ENCODE results near the gene FAM118A. TPM values are rescaled to one million over a fixed set of nuclear protein-coding genes. Genes with fewer than 3 reads are reported as not detected.

Gene FAM118A
- total RNA-seq, 1 donor from 2014 or later, result 59.3 TPM

DNA sequence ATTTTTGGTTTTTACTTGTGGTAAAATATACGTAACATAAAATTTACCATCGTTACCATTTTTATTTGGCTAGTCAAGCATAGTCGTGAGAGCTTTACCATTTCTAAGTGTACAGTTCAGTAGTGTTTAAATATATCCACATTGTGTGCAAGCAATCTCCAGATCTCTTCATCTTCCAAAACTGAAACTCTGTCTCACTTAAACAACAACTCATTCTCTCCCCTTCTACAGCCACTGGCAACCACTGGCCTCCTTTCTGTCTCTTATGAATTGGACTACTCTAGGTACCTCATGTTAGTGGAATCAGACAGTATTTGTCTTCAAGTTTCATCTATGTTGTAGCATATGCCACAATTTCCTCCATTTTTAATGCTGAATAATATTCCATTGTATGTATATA lies 66.3 kb downstream of the FAM118A start:
- Mint-ChIP-seq H3K27ac (no peak overlapping the region), H3K36me3 (ENCODE audit: low read depth) (no peaks in the 10 kb centered on the region), H3K4me1 (peaks cover 5% of the 10 kb centered on the region), H3K9me3 (no peaks in the 10 kb centered on the region), H3K4me3 (no peak overlapping the region), H3K27me3 (peaks cover 2% of the 10 kb centered on the region)
- ATAC-seq (ENCODE audit: low read depth), result no peak
- ChIA-PET POLR2A (no interaction called here), CTCF (no interaction called here)
- TF ChIP-seq, protein P1, sequence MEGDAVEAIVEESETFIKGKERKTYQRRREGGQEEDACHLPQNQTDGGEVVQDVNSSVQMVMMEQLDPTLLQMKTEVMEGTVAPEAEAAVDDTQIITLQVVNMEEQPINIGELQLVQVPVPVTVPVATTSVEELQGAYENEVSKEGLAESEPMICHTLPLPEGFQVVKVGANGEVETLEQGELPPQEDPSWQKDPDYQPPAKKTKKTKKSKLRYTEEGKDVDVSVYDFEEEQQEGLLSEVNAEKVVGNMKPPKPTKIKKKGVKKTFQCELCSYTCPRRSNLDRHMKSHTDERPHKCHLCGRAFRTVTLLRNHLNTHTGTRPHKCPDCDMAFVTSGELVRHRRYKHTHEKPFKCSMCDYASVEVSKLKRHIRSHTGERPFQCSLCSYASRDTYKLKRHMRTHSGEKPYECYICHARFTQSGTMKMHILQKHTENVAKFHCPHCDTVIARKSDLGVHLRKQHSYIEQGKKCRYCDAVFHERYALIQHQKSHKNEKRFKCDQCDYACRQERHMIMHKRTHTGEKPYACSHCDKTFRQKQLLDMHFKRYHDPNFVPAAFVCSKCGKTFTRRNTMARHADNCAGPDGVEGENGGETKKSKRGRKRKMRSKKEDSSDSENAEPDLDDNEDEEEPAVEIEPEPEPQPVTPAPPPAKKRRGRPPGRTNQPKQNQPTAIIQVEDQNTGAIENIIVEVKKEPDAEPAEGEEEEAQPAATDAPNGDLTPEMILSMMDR (IDR thresholded peaks at IDR 0.05), result no peak
- DNase-seq, result no peak
- intact Hi-C loops (cut with micrococcal nuclease), result no loop called here

DNA sequence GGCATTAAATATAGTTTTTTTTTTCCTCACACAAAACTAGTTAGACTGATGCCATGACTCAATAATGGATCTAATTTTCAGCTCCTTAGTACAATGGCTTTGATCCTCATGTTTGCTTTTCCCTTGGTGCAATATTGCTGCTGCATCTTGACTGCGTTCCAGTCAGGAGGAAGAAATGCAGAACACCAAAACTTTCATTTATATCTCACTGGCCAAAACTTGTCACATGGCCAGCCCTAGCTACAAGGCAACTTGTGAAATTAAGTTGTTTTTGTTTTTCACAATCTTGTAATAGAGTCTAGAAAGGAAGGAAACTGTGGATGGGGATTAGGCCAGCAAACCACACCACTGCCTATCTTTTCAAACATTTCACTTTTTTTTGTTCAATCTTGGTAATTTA lies 67.0 kb downstream of the FAM118A start:
- Mint-ChIP-seq H3K4me3 (no peak overlapping the region), H3K36me3 (ENCODE audit: low read depth) (no peaks in the 10 kb centered on the region), H3K4me1 (peaks cover 5% of the 10 kb centered on the region), H3K9me3 (no peaks in the 10 kb centered on the region), H3K27ac (no peak overlapping the region), H3K27me3 (peaks cover 2% of the 10 kb centered on the region)
- POLR2A ChIA-PET, result no interaction called here
- DNase-seq (no peak), ATAC-seq (ENCODE audit: low read depth) (no peak)
- TF ChIP-seq, protein P1 (IDR thresholded peaks at IDR 0.05), result no peak
- intact Hi-C loops (cut with micrococcal nuclease), result no loop called here
- CTCF ChIA-PET, result no interaction called here

DNA sequence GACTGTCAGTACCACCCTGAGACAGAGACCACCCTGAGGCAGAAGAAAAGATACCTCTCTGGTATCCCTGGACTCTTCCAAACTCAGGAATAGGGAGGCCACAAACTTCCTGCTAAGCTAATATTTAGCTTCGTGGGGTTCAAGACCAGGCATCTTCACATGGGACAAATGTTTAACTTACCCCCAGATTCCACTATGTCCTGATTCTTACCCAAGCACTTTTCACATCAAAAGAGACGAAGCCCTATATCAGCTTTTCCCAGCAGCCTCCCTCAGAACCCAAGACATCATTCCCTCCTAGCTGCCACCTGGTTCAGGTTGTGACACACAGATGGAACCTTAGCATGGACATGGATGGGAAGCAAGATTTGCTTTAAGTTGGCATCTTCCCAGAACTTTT lies 71.6 kb downstream of the FAM118A start:
- no peaks in the 10 kb centered on the region for H3K36me3 Mint-ChIP-seq (ENCODE audit: low read depth)
- H3K4me3 Mint-ChIP-seq, result no peak overlapping the region
- TF ChIP-seq, protein P1 (IDR thresholded peaks at IDR 0.05), result no peak
- CTCF ChIA-PET, result no interaction called here
- no peaks in the 10 kb centered on the region for H3K4me1 Mint-ChIP-seq
- H3K27me3 Mint-ChIP-seq, result peaks cover 3% of the 10 kb centered on the region
- no peak overlapping the region for H3K27ac Mint-ChIP-seq
- intact Hi-C loops (cut with micrococcal nuclease), result no loop called here
- ATAC-seq (ENCODE audit: low read depth) (no peak), DNase-seq (no peak)
- POLR2A ChIA-PET, result no interaction called here
- no peaks in the 10 kb centered on the region for H3K9me3 Mint-ChIP-seq

DNA sequence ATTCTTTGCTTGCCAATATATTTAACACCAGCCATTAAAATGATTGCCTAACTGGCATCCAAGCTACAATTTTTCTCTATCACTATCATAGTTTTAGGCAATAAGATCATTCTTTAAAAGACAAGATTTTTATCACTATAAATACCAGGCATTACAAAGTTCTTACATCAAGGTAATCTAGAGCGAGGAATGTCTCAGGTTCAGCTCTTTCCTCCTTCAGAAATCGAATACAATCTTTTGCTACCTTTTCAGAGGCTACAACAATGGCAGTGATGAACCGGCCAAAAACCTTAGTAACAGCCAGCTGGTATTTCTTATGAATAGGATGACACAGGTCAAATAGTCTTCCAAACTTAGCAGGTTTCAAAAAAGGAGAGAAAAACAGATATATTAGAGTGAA lies 79.8 kb downstream of the FAM118A start:
- Mint-ChIP-seq H3K4me1 (no peaks in the 10 kb centered on the region), H3K4me3 (no peak overlapping the region), H3K27ac (no peak overlapping the region), H3K9me3 (no peaks in the 10 kb centered on the region), H3K27me3 (peaks cover 7% of the 10 kb centered on the region), H3K36me3 (ENCODE audit: low read depth) (no peaks in the 10 kb centered on the region)
- TF ChIP-seq, protein P1 (IDR thresholded peaks at IDR 0.05), result no peak
- DNase-seq (no peak), ATAC-seq (ENCODE audit: low read depth) (no peak)
- intact Hi-C loops (cut with micrococcal nuclease), result no loop called here
- CTCF ChIA-PET, result no interaction called here
- POLR2A ChIA-PET, result no interaction called here

Other genes with a start within 250 kb of the FAM118A start
- 91.2 and 112 TPM in 2 replicates for gene NUP50, start 146.0 kb upstream of the FAM118A start, total RNA-seq
- 39.5 and 42.2 TPM in 2 replicates for gene KIAA0930, start 69.0 kb upstream of the FAM118A start, total RNA-seq
- gene UPK3A, start 25.0 kb upstream of the FAM118A start, total RNA-seq, result 1.4 and 1.6 TPM in 2 replicates
- gene SMC1B, start 103.7 kb downstream of the FAM118A start, total RNA-seq, result 0.13 TPM in 1 of 2 replicates, not detected in the other
- 0.31 and 0.32 TPM in 2 replicates for gene RIBC2, start 103.8 kb downstream of the FAM118A start, total RNA-seq
- gene FBLN1, start 192.9 kb downstream of the FAM118A start, total RNA-seq, result not detected in 2 replicates